NCI-H446 (cell line): ENCODE data around the gene NEK2.
"Not testable (repeated sequence)": the region's sequence is repeated elsewhere in the genome, so short reads cannot be mapped to it uniquely, and the experiment has no call there.

Source experiments
- DNase-seq, 2 experiments: peaks; one replicate each; lab custom pipeline; 2025; lab: John Stamatoyannopoulos, UW

Gene NEK2

DNA sequence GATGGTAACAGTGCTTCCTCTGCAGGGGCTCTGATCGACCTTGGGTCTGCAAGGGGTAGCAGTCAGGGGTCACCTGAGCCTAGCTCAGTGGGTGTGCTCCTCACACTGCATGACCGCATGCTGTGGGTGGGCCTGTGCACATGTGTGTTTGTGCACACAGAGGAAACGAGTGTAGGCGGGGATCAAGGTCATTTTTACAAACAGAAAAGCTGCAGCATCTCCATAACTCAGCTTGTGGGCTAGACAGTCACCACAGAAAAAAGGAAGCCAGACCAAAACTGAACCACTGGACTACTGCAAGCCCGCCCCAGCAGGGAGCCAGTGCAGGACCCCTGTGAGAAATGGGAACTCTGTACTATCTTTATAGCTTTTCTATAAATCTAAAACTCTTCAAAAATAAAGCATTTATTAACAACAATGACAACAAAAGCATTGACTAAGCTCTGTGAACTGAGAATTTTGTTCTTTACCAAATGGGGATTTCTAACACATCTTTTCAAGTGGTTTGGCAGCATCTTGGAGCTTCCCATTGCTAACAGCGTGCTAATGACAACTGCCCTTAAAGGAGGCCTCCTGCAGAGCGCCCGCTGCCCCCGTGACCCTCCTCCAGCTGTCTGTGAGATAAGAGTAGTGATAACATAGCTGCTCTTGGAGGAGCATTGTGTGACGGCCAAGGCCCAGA is 19.9 kb upstream of the NEK2 start:
- DNase-seq = no peak

DNA sequence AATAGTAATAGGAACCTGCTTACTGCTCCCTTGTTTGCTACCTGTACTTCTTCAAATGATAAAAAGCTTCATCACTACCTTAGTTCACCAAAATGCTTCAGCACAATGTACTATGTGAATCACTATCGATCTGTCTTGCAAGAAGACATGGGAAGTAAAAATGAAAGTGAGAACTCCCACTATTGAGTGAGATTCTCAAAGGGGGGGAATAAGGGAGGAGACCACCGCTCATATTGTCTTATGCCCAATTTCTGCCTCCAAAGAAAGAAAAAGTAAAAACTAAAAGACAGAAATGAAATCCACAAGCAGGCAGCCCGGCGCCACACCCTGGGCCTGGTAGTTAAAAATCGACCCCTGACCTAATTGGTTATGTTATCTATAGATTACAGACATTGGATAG is 18.5 kb upstream of the NEK2 start:
- DNase-seq = not testable (repeated sequence)

DNA sequence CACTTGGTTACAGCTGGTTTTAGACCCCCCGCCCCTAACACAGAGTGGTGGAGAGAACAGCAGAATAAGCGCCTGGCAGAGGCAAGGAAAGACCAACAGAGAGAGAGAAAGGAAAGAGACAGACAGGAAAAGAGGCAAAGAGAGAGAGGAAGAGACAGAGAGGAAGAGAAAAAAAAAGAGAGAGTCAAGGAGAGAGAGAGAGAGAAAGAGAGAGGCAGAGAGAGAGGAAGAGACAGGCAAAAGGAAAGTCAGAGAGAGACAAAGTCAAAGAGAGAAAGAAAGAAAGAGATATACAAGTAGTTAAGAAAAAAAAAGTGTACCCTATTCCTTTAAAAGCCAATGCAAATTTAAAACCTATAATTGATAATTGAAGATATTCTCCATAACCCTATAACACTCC is 13.0 kb upstream of the NEK2 start:
- DNase-seq = no peak

DNA sequence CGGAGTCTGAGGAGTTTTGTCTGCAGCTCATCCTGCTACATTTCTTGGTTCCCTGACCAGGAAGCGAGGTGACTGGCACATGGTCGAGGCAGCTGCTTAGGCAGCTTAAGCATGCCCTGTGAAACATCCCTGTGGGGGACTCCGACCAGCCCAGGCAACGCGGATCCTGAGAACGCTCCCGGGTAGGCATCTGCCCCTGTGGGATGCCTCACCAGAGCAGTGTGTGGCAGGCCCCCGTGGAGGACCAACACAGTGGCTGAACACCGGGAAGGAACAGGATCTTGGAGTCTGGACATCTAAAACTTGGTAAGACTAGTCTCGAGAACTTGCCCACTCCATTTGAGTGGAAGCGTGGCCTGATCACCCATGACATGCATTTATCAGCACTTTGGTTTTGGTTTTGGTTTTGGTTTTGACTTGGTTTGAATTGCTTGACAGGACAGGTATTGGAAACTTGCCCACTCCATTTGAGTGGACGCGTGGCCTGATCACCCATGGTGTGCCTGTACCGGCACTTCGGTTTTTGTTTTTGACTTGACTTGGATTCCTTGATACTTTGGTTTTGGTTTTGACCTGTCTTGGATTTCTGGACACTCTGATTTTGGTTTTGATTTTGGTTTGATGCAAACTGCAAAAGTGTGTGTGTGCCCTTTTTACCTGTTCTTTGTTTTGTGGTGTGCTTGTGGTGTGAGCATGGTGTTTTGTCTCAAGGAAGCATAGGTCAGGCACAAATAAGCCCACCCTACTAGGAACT is 12.2 kb upstream of the NEK2 start:
- DNase-seq = no peak

DNA sequence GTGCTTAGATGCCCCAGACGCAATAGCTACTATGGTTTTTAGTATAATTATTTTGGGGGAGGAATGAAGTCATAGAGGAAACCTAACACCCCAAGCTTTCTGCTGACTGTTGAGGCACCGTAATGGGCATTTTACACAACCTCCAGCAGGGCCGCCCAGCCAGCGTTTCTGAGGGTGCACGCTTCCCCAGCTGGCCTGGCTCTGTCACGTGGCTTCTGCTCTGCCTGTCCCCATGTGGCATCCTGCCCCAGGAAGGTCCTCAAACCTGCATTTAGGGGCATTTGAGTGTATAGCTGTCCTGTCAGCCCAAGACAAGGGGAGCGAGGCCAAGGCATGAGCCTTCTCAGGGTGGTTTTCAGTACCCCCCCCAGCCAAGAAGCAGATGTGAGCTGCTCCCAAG is 10.4 kb upstream of the NEK2 start:
- no peak for DNase-seq

DNA sequence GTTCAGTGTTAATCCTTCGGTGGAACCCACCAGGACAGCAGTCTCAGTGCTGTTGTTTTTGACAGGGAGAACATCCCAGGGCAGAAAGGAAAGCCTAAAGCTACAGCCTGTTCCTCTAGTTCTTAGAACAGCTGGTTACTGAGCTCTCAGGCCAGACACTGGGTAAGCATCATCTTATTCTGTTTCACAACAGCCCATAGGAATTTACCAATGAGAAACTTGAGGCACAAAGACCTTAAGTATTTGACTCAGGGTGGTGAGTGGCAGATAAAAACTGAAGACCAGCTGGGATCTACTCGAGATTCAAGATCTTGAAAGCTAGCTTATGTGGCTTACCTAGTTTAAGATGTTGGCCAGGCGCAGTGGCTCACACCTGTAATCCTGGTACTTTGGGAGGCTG is 9.4 kb upstream of the NEK2 start:
- DNase-seq = no peak

DNA sequence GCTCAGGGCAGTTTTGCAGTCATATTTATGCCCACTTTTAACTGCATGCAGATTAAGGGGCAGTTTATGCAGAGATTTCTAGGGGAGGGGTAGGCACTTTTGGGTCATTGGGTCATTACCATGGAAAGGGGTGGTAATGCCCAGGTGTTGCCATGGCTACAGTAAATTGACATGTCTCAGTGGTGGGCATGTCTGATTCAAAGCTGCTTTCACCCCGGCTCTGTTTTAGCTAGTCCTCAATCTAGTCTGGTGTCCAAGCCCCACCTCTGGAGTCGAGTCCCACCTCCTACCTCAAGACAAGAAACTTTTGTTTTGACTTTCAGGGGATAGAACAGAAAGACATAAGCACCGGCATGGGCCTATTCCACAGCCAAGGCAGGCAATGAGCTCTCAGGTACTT is 8.9 kb upstream of the NEK2 start:
- no peak for DNase-seq

DNA sequence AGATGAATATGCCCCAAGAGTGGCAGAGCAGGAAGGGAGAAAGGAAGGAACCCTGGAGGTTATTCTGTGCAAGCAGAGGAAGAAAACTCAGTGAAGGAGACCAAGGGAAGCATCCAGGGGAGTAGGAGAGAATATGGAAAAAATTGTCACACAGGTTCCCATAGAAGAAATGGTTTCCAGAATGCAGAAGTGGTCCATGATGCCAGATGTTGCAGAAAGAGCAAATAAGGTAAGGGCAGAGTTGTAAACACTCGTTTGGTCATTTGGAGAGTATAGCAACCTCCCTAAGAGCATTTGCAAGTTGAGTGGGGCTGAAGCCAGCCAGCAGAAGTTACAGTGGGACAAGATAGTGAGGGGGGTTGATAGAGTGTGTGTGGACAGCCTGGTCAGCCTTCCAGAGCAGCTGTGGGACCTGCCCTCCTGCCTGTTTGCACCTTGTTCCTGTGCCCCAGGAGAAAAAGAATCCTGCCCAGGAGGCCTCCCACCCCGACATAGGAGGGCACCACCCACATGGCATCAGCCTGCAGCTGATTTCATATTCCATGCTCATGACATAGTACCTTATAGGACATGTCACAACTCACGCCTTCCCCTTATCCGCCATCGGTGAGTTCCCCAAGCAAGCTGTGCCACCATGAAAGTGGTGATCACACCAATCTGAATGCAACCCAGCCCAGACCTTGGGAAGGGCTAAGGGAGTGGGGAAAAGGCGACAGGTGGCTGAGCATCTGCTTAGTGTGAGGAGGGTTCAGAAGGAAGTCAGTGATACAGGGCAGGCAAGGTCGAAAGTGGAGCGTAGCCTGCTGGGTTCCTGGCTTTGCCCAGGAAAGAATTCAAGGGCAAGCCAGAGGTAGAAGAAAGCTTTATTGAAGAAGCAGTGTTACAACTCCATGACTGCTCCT is 8.2 kb upstream of the NEK2 start:
- DNase-seq = peak in 1 of 2 experiments; percentile 16

DNA sequence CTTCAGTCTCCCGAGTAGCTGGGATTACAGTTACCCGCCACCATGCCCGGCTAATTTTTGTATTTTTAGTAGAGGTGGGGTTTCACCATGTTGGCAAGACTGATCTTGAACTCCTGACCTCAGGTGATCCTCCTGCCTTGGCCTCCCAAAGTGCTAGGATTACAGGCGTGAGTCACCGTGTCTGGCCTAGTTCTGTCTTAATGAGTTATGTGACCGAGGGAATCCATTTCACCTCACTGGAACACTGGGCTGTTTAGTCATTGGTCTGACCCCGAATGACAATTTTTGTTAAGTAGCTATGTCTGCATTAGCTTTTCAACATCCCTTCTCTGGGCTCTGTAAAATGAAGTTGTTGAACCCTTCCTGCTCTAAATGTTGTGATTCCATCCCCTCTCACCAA is 6.8 kb upstream of the NEK2 start:
- DNase-seq = not testable (repeated sequence)

DNA sequence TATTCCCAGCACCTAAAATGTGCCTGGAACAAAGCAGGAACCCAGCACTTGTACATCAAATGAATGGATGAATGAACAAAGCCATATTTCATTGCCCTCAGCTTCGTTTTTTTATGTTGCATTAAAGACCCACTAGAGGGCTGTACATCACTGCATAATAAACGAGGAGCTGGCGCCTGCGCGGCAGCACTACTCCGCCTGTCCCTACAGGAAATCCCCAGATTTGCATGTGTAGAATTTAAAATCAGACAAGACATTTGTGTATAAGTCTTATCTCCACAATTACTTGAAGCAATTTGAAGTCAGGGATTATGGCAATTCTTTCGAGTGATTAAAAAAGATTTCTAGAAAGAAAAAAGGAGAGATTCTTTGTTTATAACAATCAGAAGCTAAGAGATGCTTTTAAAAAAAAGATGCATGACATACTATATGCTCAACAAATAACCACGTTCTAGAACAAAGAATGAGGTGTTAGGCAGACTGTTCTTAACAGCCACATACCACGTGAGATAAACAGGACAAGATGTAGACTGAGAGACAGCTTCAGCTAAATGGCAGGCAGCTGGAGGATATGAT is 5.4 kb upstream of the NEK2 start:
- DNase-seq = peak; percentile 80 to 93

DNA sequence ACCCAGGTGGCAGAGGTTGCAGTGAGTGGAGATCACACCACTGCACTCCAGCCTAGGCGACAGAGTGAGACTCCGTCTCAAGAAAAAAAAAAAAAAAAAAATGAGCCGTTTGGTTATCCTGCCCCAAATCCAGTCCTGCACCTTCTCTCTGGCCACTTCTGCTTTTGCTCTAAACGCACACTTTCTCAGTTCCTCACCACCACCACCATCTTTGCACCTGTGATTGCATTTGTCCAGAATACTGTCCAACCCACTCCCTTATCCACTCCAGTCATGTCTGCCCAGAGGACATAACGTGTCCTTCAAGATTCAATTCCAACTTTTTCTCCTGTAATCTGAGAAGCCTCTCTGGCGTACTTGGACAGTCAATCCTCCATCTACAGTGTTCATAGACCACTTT is 2.2 kb upstream of the NEK2 start:
- no peak for DNase-seq

DNA sequence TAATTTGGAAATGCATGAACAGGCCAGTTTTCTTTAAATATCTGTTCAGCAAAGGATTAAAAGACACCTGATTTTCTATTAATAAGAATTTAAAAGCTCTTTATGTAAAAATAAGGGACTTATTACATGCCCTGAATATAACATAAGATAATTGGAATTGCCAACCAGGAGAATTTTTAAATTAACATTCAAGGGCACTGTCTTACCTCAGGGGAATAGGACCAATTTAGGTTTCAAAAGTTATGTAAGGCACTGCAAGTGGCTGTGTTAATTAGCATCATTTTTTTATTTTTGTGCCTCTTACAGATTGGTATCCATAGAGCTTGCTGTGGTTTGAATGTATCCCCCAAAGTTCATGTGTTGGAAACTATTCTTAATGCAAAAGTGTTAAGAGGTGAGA is 1.3 kb upstream of the NEK2 start:
- DNase-seq = no peak

DNA sequence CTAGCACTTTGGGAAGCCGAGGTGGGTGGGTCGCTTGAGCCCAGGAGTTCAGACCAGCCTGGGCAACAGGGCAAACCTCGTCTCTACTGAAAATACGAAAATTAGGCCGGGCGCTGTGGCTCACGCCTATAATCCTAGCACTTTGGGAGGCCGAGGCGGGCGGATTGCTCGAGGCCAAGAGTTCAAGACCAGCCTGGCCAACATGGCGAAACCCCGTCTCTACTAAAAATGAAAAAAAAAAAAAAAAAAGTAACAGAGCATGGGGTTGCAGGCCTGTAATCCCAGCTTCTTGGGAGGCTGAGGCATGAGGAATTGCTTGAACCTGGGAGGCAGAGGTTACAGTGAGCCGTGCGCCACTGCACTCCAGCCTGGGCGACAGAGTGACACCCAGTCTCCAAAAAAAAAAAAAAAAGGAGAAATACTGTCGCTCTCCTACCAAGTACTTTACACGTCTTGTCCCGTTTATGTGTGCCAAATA is 724 bp upstream of the NEK2 start:
- no peak for DNase-seq

DNA sequence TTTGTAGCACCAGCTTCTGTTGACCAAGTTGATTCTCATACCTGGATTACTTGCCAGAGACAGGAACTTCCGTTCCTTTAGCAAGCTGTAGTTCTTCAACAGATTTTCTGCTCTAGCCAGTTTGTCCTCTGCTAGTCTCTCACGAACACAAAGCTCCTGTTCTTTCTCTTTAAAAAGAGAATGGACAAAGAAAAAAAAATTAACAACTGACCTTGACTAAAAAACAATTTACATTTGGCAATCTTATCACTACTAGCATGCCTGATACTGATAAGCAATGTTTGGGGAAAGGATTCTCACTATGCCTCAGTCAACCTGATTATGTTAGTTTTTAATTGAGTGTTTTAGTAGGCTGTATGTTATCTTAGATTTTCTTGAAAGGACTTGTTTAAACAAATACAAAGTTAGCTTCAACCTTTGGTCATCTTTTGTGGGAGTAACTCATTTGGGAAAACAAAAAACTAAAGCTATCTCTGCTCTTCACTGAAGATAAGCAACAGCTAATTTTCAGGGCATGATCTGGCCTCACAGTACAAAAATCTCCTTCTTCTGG is 8.3 kb downstream of the NEK2 start:
- DNase-seq = no peak

DNA sequence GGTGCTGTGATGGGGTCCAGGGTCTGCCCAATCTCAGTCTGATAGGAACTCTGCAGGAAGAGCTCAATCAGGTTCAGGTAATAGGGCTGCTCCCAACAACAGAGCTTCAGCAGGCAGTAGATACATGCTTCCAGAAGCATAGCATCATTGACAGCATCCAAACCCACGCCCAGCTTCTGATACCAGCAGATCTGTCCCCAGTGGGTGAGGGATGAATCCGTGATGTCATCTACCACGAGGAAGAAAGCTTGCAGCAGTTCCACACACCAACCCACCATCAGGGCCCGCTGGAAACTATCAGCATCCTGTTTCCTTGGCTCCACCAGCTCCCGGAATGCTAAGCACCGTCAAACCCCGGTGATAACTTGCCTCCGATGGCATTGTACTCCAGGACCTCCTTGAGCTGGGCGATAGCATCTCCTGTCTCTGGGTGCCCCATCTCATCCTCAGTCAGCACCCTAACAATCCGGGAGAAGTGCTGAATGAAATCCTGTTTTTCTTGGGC is 14.7 kb downstream of the NEK2 start:
- no peak for DNase-seq

DNA sequence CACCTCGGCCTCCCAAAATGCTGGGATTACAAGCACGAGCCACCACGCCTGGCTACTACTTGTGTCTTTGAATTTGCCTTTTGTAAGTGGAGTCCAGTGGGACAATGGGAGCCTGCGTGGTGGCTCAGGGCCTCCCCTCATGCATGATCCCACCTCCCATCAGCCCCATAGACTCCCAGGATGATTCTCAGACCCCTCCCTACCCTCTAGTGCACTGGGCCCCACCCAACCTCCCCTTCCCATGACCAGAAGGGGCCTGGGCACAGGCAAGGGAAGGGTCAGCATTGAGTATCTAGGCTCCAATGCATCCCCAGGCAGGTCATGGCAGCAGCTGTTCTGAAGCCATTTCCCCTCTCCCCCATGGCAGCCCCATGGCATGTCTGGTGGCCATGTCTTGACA is 18.7 kb downstream of the NEK2 start:
- DNase-seq = no peak

DNA sequence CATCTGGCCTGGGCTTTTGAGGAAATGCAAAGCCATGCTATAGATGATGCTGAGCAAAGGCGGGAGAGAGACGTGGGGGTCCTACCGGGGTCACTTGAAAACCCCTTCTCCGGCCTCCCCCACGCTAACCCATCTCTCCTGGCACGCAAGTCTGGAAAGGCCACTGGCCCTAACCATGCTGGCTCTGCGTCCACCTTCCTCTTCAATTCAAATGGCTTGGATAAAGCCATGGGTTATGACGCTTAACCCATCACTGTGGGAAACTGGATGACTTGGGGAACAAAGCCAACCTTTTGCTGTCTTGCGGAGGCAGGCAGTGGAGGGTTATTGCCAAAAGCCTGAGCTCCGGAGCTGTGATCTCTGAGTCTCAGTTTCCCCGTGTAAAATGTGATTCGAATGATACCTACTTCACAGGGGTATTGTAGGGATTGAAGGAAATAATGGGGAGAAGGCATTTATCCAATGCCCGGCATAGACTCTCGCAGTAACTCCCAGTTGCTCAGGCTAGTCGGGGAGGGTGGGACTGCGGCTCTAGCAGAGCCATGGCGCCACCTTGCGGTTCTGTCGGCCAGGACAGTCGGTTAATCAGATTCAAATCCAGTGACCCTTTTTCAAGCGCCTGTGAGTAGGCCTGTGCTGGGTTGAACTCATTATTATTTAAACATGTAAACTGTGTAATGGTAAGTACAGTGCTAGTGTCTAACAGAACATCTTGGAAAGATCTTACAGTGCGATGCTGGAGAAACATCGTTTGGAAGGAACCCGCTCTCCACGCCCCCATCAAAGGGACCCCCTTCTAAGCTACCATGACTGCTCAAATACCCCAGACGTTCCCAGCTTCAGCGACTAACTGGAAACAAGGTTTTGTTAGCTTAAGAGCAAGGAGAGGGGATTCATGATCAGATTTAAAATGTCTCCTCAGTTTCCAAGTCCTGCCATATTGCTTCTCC is 20.3 kb downstream of the NEK2 start:
- DNase-seq = peak; percentile 75 to 93

DNA sequence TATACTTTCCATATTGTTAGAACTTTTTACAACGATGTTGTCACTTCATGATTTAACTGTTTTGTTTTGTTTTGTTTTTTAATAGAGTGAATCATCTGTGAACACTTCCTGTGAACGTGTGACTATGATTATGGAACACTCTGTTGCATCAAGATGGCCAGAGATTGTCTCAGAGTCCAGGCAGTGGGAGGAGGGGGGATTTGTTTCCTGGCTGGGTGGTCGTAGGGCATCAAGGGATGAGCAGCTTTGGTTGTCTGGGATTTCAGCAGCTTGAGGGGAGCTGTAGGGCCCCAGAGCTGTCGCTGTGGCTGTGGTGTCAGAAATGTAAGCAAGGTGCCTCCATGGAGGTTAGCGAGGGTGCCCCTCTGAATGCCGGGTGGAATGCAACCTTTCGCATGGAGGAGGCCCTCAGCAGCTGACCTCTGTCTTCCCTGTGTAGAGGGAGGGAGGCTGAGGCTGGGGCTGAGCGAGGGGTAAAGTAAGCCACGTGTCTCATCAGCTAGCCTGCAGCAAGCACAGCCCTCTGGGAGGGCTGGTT is 21.4 kb downstream of the NEK2 start:
- DNase-seq = no peak

DNA sequence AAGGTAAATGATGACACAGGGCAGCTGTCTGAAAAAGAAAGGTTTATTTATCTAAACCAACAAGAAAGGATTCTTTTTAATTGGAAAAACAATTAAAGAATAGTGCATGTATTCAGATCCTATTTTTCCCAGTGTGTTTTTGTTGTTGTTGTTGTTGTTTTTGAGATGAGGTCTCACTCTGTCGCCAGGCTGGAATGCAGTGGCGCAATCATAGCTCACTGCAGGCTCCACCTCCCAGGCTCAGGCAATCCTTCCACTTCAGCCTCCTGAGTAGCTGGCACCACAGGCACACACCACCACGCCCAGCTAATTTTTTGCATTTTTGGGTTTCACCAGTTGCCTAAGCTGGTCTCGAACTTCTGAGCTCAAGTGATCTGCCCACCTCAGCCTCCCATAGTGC is 22.1 kb downstream of the NEK2 start:
- DNase-seq = no peak

DNA sequence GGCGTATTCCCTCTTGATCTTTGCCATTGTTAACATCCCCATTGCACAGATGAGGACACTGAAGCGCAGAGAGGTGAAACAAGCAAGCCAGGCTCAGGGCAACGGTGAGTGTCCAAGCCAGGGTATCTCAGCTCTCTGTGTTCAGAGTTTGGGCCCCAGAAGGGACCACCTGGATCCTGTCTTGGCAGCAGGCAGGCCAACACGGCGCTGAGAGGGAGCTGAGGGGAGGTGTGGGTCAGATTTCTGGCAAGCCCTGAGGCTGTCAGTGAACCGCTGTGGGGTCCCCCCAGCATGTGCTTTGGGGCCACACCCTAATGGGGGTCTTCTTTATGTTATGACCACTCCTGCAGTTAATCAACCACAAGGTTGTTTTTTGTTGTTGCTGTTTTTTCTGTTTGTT is 23.1 kb downstream of the NEK2 start:
- no peak for DNase-seq
